ENCODE measurements around the gene MAN2B2. TPM values are rescaled to one million over a fixed set of nuclear protein-coding genes. Genes with fewer than 3 reads are reported as not detected.
"Not testable (repeated sequence)": the region's sequence is repeated elsewhere in the genome, so short reads cannot be mapped to it uniquely, and the experiment has no call there.

MAN2B2 gene
- total RNA-seq, 1 experiment from 2014 or later = 8.5 TPM

GRCh38 chr4:6672131-6672530, 97.1 kb downstream of the MAN2B2 start:
- Histone ChIP-seq H3K27me3 (ENCODE audit: low read length) (no peaks in the 10 kb centered on the region), H3K9me3 (ENCODE audit: low read length) (no peaks in the 10 kb centered on the region), H3K4me3 (ENCODE audit: low read length) (no peak overlapping the region), H3K36me3 (ENCODE audit: low read depth, low read length) (peaks cover 8% of the 10 kb centered on the region; the same call in 1 of the 2 replicates), H3K27ac (ENCODE audit: low read length) (no peak overlapping the region), H3K9me2 (replicated peaks; ENCODE audit: low read length) (no peaks in the 10 kb centered on the region), H3K9ac (ENCODE audit: low read length) (no peak overlapping the region), H4K20me1 (ENCODE audit: low read length) (peaks cover 23% of the 10 kb centered on the region), H3F3A (ENCODE audit: low read length, unreplicated experiment) (peaks cover 5% of the 10 kb centered on the region), H3K4me1 (ENCODE audit: insufficient read depth, low read length) (peaks cover 32% of the 10 kb centered on the region), H3K4me2 (ENCODE audit: low read length) (no peak overlapping the region), H3K79me2 (ENCODE audit: low read length) (peaks cover 29% of the 10 kb centered on the region), H2AFZ (ENCODE audit: low read length) (no peak overlapping the region)
- CTCF ChIA-PET = no interaction called here
- no TSS peak for BruUV-seq (replicated peaks)
- POLR2A ChIA-PET (ENCODE audit: unreplicated experiment) = no interaction called here
- intact Hi-C loops (cut with micrococcal nuclease) = no loop called here
- TF ChIP-seq EZH2 (IDR thresholded peaks at IDR 0.05; ENCODE audit: low read length, unreplicated experiment) = no peak
- no peak for TF ChIP-seq EZH2phosphoT487 (IDR thresholded peaks at IDR 0.05; ENCODE audit: borderline replicate concordance, low read length)
- TF ChIP-seq CTCF (conservative IDR thresholded peaks at IDR 0.05; ENCODE audit: low read depth, low read length) = no peak
- DNase-seq (no peak), ATAC-seq (no peak)

- intact Hi-C loops (cut with micrococcal nuclease); H3K4me2 ChIP-seq (ENCODE audit: low read length); POLR2A ChIA-PET (ENCODE audit: unreplicated experiment); H2AFZ ChIP-seq (ENCODE audit: low read length); H3K27me3 ChIP-seq (ENCODE audit: low read length); ATAC-seq; H3F3A ChIP-seq (ENCODE audit: low read length, unreplicated experiment); CTCF ChIA-PET; H3K36me3 ChIP-seq (ENCODE audit: low read depth, low read length); DNase-seq; H3K9ac ChIP-seq (ENCODE audit: low read length); BruUV-seq (replicated peaks); H3K9me3 ChIP-seq (ENCODE audit: low read length); H3K4me3 ChIP-seq (ENCODE audit: low read length); H3K9me2 ChIP-seq (replicated peaks; ENCODE audit: low read length); H3K27ac ChIP-seq (ENCODE audit: low read length): not testable (repeated sequence)
- Histone ChIP-seq H3K4me1 (ENCODE audit: insufficient read depth, low read length) (peaks cover 32% of the 10 kb centered on the region), H4K20me1 (ENCODE audit: low read length) (peaks cover 25% of the 10 kb centered on the region), H3K79me2 (ENCODE audit: low read length) (peaks cover 34% of the 10 kb centered on the region)
Measured at GRCh38 chr4:6672541-6673190, 97.7 kb downstream of the MAN2B2 start.

Other genes starting within 250 kb of the MAN2B2 start
- gene PPP2R2C, start 102.6 kb upstream of the MAN2B2 start, total RNA-seq (2014; rRNA removed) = 7.0 and 9.5 TPM in 2 replicates
- 122 and 200 TPM in 2 replicates for gene MRFAP1, start 65.5 kb downstream of the MAN2B2 start, total RNA-seq (2014; rRNA removed)
- gene S100P, start 118.7 kb downstream of the MAN2B2 start, total RNA-seq (2014; rRNA removed) = 51.0 and 59.8 TPM in 2 replicates
- gene MRFAP1L1, start 134.7 kb downstream of the MAN2B2 start, total RNA-seq (2014; rRNA removed) = 50.5 and 57.6 TPM in 2 replicates
- 14.0 and 19.9 TPM in 2 replicates for gene BLOC1S4, start 141.0 kb downstream of the MAN2B2 start, total RNA-seq (2014; rRNA removed)
- gene KIAA0232, start 207.5 kb downstream of the MAN2B2 start, total RNA-seq (2014; rRNA removed) = 5.5 and 5.6 TPM in 2 replicates